Vagina (tissue), 2 donors: ENCODE measurements around the gene CD226. TPM values are rescaled to one million over a fixed set of nuclear protein-coding genes. Genes with fewer than 3 reads are reported as not detected.

Source experiments
- DNase-seq, 2 donors: peaks; one replicate each; pipeline ENCODE4 v3.0.0-alpha.2; 2017; ENCODE audit errors: extremely low spot score in 2 of 2
- H3K27ac ChIP-seq: fragments of 200-600 bp; sonication (generic); one replicate; pipeline ENCODE4 v1.5.1; 2019
- H3K27me3 ChIP-seq: fragments of 200-600 bp; sonication (generic); one replicate; pipeline ENCODE4 v1.5.1; 2019
- H3K36me3 ChIP-seq, 2 donors: fragments of 200-600 bp; sonication (generic); one replicate each; pipeline ENCODE4 v1.5.1; 2017 to 2019
- H3K4me1 ChIP-seq: fragments of 200-600 bp; sonication (generic); one replicate; pipeline ENCODE4 v1.5.1; 2019
- H3K4me3 ChIP-seq, 2 donors: fragments of 200-600 bp; sonication (generic); 1 replicate in 1 of 2; 2 replicates in 1 of 2; pipeline ENCODE4 v1.5.1; 2016 to 2019
- H3K9me3 ChIP-seq: fragments of 200-600 bp; sonication (generic); one replicate; pipeline ENCODE4 v1.5.1; 2019
- CTCF ChIP-seq, 3 experiments: fragments of 450-650 bp in 2 of 3; fragments of 200-600 bp in 1 of 3; sonication (generic) in 1 of 3; IDR thresholded peaks; one replicate each; pipeline ENCODE4 v1.5.1; 2017 to 2019; ENCODE audit warnings: antibody characterized with exemption in 3 of 3, mild to moderate bottlenecking in 2 of 3, moderate library complexity in 2 of 3
- POLR2A ChIP-seq, 2 donors: fragments of 450-650 bp; IDR thresholded peaks; one replicate each; pipeline ENCODE4 v1.6.1; 2017; ENCODE audit warnings: antibody characterized with exemption in 2 of 2, mild to moderate bottlenecking in 2 of 2, moderate library complexity in 2 of 2
- POLR2AphosphoS5 ChIP-seq, 2 donors: sonication (generic); formaldehyde crosslinking; IDR thresholded peaks; one replicate each; pipeline ENCODE4 v1.9.0; 2017; ENCODE audit warnings: antibody characterized with exemption in 2 of 2, mild to moderate bottlenecking in 2 of 2, low read depth in 1 of 2; ENCODE audit not compliant: insufficient read depth in 1 of 2
- intact Hi-C: fragments of 100-400 bp; cut with DNase I; formaldehyde crosslinking; loops from one replicate; pipeline ENCODE4 v1.15.1; 2023
- total RNA-seq: library from RNA; depleted of rRNA; stranded (reverse); fragments of >200 nt; gene quantifications from one replicate; pipeline ENCODE4 v1.2.3, GENCODE V29; 2016

Gene CD226
- total RNA-seq, 1 donor from 2014 or later = 6.4 TPM

- Histone ChIP-seq H3K27ac (no peak overlapping the region), H3K4me3 (no peak overlapping the region), H3K4me1 (no peaks in the 10 kb centered on the region), H3K36me3 (peaks cover 0 to 10% of the 10 kb centered on the region in 2 donors), H3K9me3 (peaks cover 12% of the 10 kb centered on the region), H3K27me3 (no peaks in the 10 kb centered on the region)
- intact Hi-C loops = no loop called here
- no peak for DNase-seq
- TF ChIP-seq CTCF (IDR thresholded peaks at IDR 0.05) (no peak), POLR2AphosphoS5 (IDR thresholded peaks at IDR 0.05; ENCODE audit: insufficient read depth in 1 of 2, low read depth in 1 of 2) (no peak), POLR2A (IDR thresholded peaks at IDR 0.05) (no peak)
Measured at GRCh38 chr18:69992776-69993175, 45.1 kb upstream of the CD226 start.

GRCh38 chr18:69987870-69988269 is 40.2 kb upstream of the CD226 start:
- H3K27me3 ChIP-seq = no peaks in the 10 kb centered on the region
- TF ChIP-seq POLR2A (IDR thresholded peaks at IDR 0.05) = no peak
- TF ChIP-seq POLR2AphosphoS5 (IDR thresholded peaks at IDR 0.05; ENCODE audit: insufficient read depth in 1 of 2, low read depth in 1 of 2) = no peak
- TF ChIP-seq CTCF (IDR thresholded peaks at IDR 0.05) = no peak
- no peak overlapping the region for H3K4me3 ChIP-seq
- peaks cover 0 to 10% of the 10 kb centered on the region in 2 donors for H3K36me3 ChIP-seq
- H3K9me3 ChIP-seq = peaks cover 12% of the 10 kb centered on the region
- H3K27ac ChIP-seq = no peak overlapping the region
- no peaks in the 10 kb centered on the region for H3K4me1 ChIP-seq
- DNase-seq = no peak
- intact Hi-C loops = no loop called here

- peaks cover 12% of the 10 kb centered on the region for H3K9me3 ChIP-seq
- H3K36me3 ChIP-seq = peaks cover 0 to 10% of the 10 kb centered on the region in 2 donors
- no peaks in the 10 kb centered on the region for H3K27me3 ChIP-seq
- H3K27ac ChIP-seq = no peak overlapping the region
- intact Hi-C loops = no loop called here
- H3K4me3 ChIP-seq = no peak overlapping the region
- H3K4me1 ChIP-seq = no peaks in the 10 kb centered on the region
- TF ChIP-seq POLR2AphosphoS5 (IDR thresholded peaks at IDR 0.05; ENCODE audit: insufficient read depth in 1 of 2, low read depth in 1 of 2) (no peak), POLR2A (IDR thresholded peaks at IDR 0.05) (no peak), CTCF (IDR thresholded peaks at IDR 0.05) (no peak)
- DNase-seq = no peak
Measured at GRCh38 chr18:69985239-69985638, 37.6 kb upstream of the CD226 start.

GRCh38 chr18:69982417-69982816 is 34.7 kb upstream of the CD226 start:
- Histone ChIP-seq H3K27ac (no peak overlapping the region), H3K4me1 (no peaks in the 10 kb centered on the region), H3K4me3 (no peak overlapping the region), H3K9me3 (no peaks in the 10 kb centered on the region), H3K27me3 (no peaks in the 10 kb centered on the region), H3K36me3 (no peaks in the 10 kb centered on the region)
- intact Hi-C loops = no loop called here
- TF ChIP-seq POLR2A (IDR thresholded peaks at IDR 0.05) = no peak
- no peak for TF ChIP-seq CTCF (IDR thresholded peaks at IDR 0.05)
- TF ChIP-seq POLR2AphosphoS5 (IDR thresholded peaks at IDR 0.05; ENCODE audit: insufficient read depth in 1 of 2, low read depth in 1 of 2) = no peak
- no peak for DNase-seq

- Histone ChIP-seq H3K4me3 (no peak overlapping the region), H3K27me3 (no peaks in the 10 kb centered on the region), H3K36me3 (no peaks in the 10 kb centered on the region), H3K9me3 (no peaks in the 10 kb centered on the region), H3K27ac (no peak overlapping the region), H3K4me1 (no peaks in the 10 kb centered on the region)
- TF ChIP-seq CTCF (IDR thresholded peaks at IDR 0.05) (no peak), POLR2A (IDR thresholded peaks at IDR 0.05) (no peak), POLR2AphosphoS5 (IDR thresholded peaks at IDR 0.05; ENCODE audit: insufficient read depth in 1 of 2, low read depth in 1 of 2) (no peak)
- no peak for DNase-seq
- intact Hi-C loops = no loop called here
Measured at GRCh38 chr18:69981948-69982347, 34.3 kb upstream of the CD226 start.
